Adrenal gland (tissue), 12 donors: ENCODE results near the gene CDHR3. TPM values are rescaled to one million over a fixed set of nuclear protein-coding genes. Genes with fewer than 3 reads are reported as not detected.

Experiments
- DNase-seq, 7 donors: peaks; one replicate each; pipeline ENCODE4 v3.0.0-alpha.2; 2019 to 2020
- H3K27ac ChIP-seq, 5 donors: fragments of 200-600 bp; sonication (generic) in 4 of 5; 1 replicate in 3 of 5; 2 replicates in 2 of 5; pipeline versions ENCODE4 v1.5.1 to v1.8.0; 2016 to 2020; ENCODE audit warnings: mild to moderate bottlenecking in 1 of 5
- H3K27me3 ChIP-seq: fragments of 200-600 bp; 2 replicates; pipeline ENCODE4 v1.8.0; 2021
- H3K36me3 ChIP-seq, 2 donors: fragments of 200-600 bp; replicated peaks in 1 of 2; 1 replicate in 1 of 2; 2 replicates in 1 of 2; pipeline versions ENCODE4 v1.5.1 to v1.8.0; 2018 to 2022
- H3K4me1 ChIP-seq, 2 donors: fragments of 200-600 bp; replicated peaks in 1 of 2; 1 replicate in 1 of 2; 2 replicates in 1 of 2; pipeline versions ENCODE4 v1.5.1 to v1.8.0; 2018 to 2021
- H3K4me3 ChIP-seq, 4 donors: fragments of 200-600 bp; sonication (generic) in 3 of 4; one replicate each; pipeline ENCODE4 v1.5.1; 2016 to 2018
- H3K9me3 ChIP-seq, 3 donors: fragments of 200-600 bp; sonication (generic) in 1 of 3; replicated peaks in 1 of 3; 1 replicate in 2 of 3; 2 replicates in 1 of 3; pipeline versions ENCODE4 v1.5.1 to v1.8.0; 2016 to 2021
- POLR2A ChIP-seq, 2 donors: fragments of 450-650 bp; IDR thresholded peaks; one replicate each; pipeline ENCODE4 v1.6.1; 2017; ENCODE audit warnings: antibody characterized with exemption in 2 of 2, mild to moderate bottlenecking in 2 of 2, moderate library complexity in 1 of 2
- WGBS, 4 donors: extraction: QIAGEN DNeasy Blood & Tissue Kit in 2 of 4; methylation state at CpG; one replicate each; pipeline versions ENCODE4 v1.1.5 to v1.1.7; 2013 to 2017; 5-methylcytosine and 5-hydroxymethylcytosine counted together
- intact Hi-C, 2 donors: fragments of 100-400 bp; cut with DNase I; formaldehyde crosslinking; loops; one replicate each; pipeline versions ENCODE4 v1.14.1 to v1.15.0; 2022 to 2023
- polyA plus RNA-seq, 3 donors: library from polyadenylated mRNA; stranded (reverse); fragments of 200-250 nt in 2 of 3; fragments of 350-450 nt in 1 of 3; fragmentation: Illumina TruSeq in 1 of 3; extraction: RNeasy Lipid Tissue Mini Kit (QIAGEN cat#74804) in 1 of 3; gene quantifications; one replicate each; pipeline ENCODE4 v1.2.3, GENCODE V29; 2013 to 2014
- total RNA-seq, 9 donors: library from RNA; depleted of rRNA in 4 of 9; stranded (reverse); fragments of >200 nt in 4 of 9; fragments of 120-200 nt in 1 of 9; fragmentation: NEBNext Ultra II Directional in 1 of 9; extraction: Animal tissue kit (Norgen Biotek cat#: 25700) in 1 of 9; gene quantifications; one replicate each; pipeline versions ENCODE4 v1.1.0 to v1.2.4, GENCODE V29; 2013 to 2023
- TF ChIP-seq, protein P1 (sequence below), 6 experiments: fragments of 450-650 bp in 4 of 6; fragments of 200-600 bp in 2 of 6; sonication (generic) in 1 of 6; IDR thresholded peaks; 1 replicate in 5 of 6; 2 replicates in 1 of 6; pipeline versions ENCODE4 v1.5.1 to v1.8.0; 2016 to 2021; ENCODE audit warnings: antibody characterized with exemption in 6 of 6, mild to moderate bottlenecking in 2 of 6, moderate library complexity in 1 of 6
- donor health status: healthy with polysubstance abuse.
- donor health status: Bipolar disorder and iron deficiency.
- donor health status: DM: yes; HTN: yes; CAD: no.
- donor health status: DM: no; HTN: no; CAD: no.
- donor health status: DM: no; HTN: no; CAD: no.
- donor health status: DM: yes; HTN: yes; CAD: no.

Gene CDHR3
- total and polyA plus RNA-seq, 12 donors, result 0.66 to 5.0 (median 2.3) TPM

DNA sequence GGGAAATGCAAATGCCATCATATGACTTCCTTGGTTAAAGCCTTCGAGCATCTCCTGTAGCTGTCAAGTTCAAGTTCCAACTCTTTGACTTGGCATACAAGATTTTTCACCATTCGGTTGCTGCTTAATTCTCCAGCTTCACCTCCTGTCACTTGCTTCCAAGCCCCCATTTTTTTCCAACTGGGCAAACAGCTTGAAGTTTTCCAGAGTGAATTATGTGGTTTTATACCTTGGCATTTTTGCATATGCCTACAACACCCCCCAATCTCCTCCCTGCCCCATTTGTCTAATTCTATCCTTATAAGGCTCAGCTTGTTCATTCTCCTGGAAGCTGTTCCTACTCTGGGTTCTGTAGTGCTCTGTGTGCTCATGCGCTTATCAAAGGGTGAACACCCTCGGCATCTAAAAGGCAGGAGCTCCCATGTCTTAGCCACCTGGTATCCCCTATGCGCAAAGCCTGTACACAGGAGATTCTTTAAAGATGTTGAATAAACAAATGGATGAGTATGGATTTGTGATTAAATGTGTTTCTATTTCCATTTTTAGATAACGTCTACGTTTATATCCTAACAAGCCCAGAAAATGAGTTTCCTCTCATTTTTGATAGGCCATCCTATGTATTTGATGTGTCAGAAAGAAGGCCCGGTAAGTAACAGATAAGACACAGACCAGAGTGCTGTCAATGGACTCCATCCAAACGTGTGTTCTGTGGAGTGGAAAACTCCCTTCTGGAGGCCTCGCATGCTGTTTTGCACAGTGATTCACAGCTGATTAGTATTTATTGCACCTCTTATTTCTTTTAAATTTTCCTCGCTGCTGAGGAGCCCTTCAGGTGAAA, 52.5 kb downstream of the CDHR3 start:
- TF ChIP-seq POLR2A (IDR thresholded peaks at IDR 0.05), result no peak
- TF ChIP-seq, protein P1, sequence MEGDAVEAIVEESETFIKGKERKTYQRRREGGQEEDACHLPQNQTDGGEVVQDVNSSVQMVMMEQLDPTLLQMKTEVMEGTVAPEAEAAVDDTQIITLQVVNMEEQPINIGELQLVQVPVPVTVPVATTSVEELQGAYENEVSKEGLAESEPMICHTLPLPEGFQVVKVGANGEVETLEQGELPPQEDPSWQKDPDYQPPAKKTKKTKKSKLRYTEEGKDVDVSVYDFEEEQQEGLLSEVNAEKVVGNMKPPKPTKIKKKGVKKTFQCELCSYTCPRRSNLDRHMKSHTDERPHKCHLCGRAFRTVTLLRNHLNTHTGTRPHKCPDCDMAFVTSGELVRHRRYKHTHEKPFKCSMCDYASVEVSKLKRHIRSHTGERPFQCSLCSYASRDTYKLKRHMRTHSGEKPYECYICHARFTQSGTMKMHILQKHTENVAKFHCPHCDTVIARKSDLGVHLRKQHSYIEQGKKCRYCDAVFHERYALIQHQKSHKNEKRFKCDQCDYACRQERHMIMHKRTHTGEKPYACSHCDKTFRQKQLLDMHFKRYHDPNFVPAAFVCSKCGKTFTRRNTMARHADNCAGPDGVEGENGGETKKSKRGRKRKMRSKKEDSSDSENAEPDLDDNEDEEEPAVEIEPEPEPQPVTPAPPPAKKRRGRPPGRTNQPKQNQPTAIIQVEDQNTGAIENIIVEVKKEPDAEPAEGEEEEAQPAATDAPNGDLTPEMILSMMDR (IDR thresholded peaks at IDR 0.05), result no peak
- H3K36me3 ChIP-seq, result no peaks in the 10 kb centered on the region
- no peaks in the 10 kb centered on the region for H3K9me3 ChIP-seq
- 71 to 79% (median 75%) methylated on average over 11 of the region's 11 CpGs for WGBS, 4 donors
- no peak overlapping the region for H3K4me3 ChIP-seq
- H3K27me3 ChIP-seq, result no peaks in the 10 kb centered on the region
- intact Hi-C loops, result loop anchor here in 1 of 2 donors (10.0 kb wide), 1 partner anchor 361 kb away; no protein-coding TSS in a partner anchor
- H3K4me1 ChIP-seq, result peaks cover 0 to 2% of the 10 kb centered on the region in 2 donors
- no peak overlapping the region for H3K27ac ChIP-seq
- DNase-seq, result no peak

GRCh38 chr7:106016331-106016730, 53.3 kb downstream of the CDHR3 start:
- Histone ChIP-seq H3K27ac (no peak overlapping the region), H3K27me3 (no peaks in the 10 kb centered on the region), H3K9me3 (no peaks in the 10 kb centered on the region), H3K36me3 (no peaks in the 10 kb centered on the region), H3K4me1 (no peaks in the 10 kb centered on the region), H3K4me3 (no peak overlapping the region)
- WGBS, 4 donors, result 44 to 58% (median 48%) methylated on average over 3 of the region's 3 CpGs
- no peak for TF ChIP-seq POLR2A (IDR thresholded peaks at IDR 0.05)
- TF ChIP-seq, protein P1 (IDR thresholded peaks at IDR 0.05), result no peak
- intact Hi-C loops, result loop anchor here in 1 of 2 donors (10.0 kb wide), 1 partner anchor 362 kb away; no protein-coding TSS in a partner anchor
- DNase-seq, result no peak

DNA sequence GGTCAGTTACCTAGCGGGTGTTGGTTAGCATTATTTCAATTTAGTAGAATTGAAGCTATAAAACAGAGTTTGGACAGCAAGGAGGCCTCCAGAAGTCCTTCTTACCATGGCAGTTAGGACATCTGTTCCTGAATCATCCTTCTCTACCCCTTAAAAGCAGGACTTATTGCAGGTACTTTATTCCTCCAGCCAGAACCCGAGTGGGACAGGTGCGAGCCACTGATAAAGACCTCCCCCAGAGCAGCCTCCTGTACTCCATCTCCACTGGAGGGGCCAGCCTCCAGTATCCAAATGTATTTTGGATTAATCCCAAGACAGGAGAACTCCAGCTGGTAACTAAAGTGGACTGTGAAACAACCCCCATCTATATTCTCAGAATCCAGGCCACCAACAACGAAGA, 54.6 kb downstream of the CDHR3 start:
- no peak for DNase-seq
- no peaks in the 10 kb centered on the region for H3K36me3 ChIP-seq
- no peaks in the 10 kb centered on the region for H3K27me3 ChIP-seq
- no peak for TF ChIP-seq POLR2A (IDR thresholded peaks at IDR 0.05)
- TF ChIP-seq, protein P1 (IDR thresholded peaks at IDR 0.05), result no peak
- no peaks in the 10 kb centered on the region for H3K4me1 ChIP-seq
- no peak overlapping the region for H3K27ac ChIP-seq
- H3K9me3 ChIP-seq, result no peaks in the 10 kb centered on the region
- intact Hi-C loops, result loop anchor here in 1 of 2 donors (10.0 kb wide), 1 partner anchor 363 kb away; no protein-coding TSS in a partner anchor
- 90 to 96% (median 92%) methylated on average over 3 to 4 of the region's 4 CpGs for WGBS, 4 donors
- no peak overlapping the region for H3K4me3 ChIP-seq

DNA sequence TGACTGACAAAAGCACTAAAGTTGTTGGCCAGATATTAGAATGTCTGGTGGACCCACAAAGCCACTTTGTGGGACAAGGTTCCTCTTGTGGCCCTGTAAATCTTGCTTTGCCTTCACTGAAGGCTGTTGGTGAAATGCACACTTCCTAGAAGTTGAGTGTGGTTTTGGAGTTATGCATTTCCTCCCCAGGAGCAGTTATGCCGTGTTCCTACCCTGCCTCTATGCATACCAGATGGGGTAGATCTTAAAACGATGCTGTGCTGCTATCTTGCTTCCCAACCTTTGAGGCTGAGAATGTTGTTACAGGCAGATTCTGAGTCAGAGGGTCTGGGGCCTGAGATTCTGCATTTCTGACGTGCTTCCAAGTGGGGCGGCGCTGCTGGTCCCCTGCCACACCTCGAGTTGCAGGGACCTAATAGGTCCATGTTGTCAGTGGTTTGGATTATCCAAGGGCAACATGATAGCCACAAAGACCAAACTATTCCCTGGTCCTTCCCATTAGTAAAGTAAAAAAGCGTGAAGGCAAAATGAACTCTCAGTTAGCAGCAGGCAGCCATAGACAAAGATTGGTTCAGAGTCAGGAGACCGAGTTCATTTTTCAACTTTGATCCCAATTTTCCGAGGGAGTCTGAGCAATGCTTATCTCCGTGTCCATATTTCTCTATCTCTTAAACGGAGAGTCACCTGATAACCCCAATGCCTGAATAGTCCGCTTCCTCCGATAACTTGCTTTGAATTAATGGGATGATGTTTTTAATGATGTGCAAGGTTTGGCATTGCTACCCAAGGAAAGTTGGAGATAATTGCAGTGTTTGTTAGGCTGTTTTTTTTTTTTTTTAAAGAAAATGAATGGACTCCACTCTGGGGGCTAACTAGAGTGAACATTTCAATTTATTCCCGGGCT, 55.8 kb downstream of the CDHR3 start:
- Histone ChIP-seq H3K9me3 (no peaks in the 10 kb centered on the region), H3K36me3 (no peaks in the 10 kb centered on the region), H3K27ac (no peak overlapping the region), H3K4me3 (no peak overlapping the region), H3K4me1 (no peaks in the 10 kb centered on the region), H3K27me3 (no peaks in the 10 kb centered on the region)
- intact Hi-C loops, result loop anchor here in 1 of 2 donors (10.0 kb wide), 1 partner anchor 364 kb away; no protein-coding TSS in a partner anchor
- WGBS, 4 donors, result 86 to 92% (median 89%) methylated on average over 13 to 14 of the region's 14 CpGs
- TF ChIP-seq POLR2A (IDR thresholded peaks at IDR 0.05), result no peak
- TF ChIP-seq, protein P1 (IDR thresholded peaks at IDR 0.05), result no peak
- no peak for DNase-seq
